Frontal cortex (tissue), 4 donors: ENCODE results near the gene EXOSC10. TPM values are rescaled to one million over a fixed set of nuclear protein-coding genes. Genes with fewer than 3 reads are reported as not detected.
A peak's percentile ranks its signal among the peaks of the same experiment; 100 is the strongest.
"Not testable (repeated sequence)": the region's sequence is repeated elsewhere in the genome, so short reads cannot be mapped to it uniquely, and the experiment has no call there.

Experiments
- DNase-seq, 2 donors: peaks; one replicate each; pipeline ENCODE4 v3.0.0; 2012; ENCODE audit warnings: low spot score in 2 of 2
- FAIRE-seq: peaks from 2 replicates; lab custom pipeline; 2012; peaks lifted over from hg19 to GRCh38; lab: Jason Lieb, UNC
- total RNA-seq: library from RNA; depleted of rRNA; stranded (reverse); fragments of >200 nt; gene quantifications from one replicate; pipeline ENCODE4 v1.2.3, GENCODE V29; 2014
- donor health status: control.
- donor health status: control.
- donor health status: control.

Gene EXOSC10
- total RNA-seq, 1 donor from 2014 or later = 40.4 TPM

DNA sequence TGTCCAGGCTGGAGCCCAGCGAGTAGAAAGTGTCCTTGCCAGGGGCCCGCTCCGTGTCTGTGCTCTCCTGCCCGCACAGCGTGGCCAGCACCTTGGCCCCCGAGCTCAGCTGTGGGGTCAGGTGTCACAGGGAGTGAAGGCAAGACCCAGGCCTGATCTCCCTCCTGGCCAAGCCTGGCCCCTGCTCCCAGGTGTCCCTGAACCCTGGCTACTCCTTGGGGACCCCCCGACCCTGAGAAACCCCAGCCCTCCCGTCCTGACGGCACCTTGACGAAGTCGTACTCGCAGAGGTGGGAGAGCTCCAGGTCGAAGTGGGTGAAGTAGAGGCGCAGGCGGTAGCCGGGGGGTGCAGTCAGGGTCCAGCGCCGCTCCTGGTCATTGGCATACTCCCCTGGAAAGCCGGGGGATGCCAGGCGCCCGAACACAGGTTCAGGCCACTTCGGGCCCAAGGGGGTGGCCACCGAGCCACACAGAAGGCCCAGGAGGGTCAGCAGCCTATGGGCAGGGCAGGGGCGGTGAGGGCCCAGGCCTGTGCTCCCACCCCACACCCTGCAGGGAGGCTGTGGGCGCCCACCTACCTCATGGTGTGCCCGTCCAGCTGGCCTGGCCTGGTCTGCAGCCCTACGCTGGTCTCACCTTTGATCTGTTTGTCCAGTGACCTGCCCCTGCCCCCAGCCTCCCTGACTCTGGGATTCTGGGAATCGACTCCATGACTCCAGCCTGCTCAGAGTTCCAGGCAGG is 52.9 kb downstream of the EXOSC10 start, which contains the start of gene MASP2:
Gene MASP2 (minus strand): TSS at position 615 of the 741 bp plus-strand sequence. CDS start 32 bp downstream, at position 583.
- FAIRE-seq = no peak
- DNase-seq = no peak

DNA sequence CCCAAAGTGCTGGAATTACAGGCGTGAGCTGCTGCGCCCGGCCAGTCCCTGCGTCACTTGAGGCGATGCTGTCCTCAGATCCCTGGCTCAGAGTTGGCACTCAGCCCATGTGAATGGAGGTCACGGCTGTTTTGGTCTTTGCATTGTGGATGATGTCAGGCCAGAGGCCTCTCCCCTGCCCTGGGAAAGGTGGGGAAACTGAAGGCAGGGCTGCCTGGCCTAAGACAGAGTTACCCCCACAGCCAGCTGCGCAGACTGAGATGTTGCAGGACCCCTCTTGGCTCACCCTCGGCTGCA is 53.5 kb downstream of the EXOSC10 start:
- DNase-seq (no peak), FAIRE-seq (no peak)

DNA sequence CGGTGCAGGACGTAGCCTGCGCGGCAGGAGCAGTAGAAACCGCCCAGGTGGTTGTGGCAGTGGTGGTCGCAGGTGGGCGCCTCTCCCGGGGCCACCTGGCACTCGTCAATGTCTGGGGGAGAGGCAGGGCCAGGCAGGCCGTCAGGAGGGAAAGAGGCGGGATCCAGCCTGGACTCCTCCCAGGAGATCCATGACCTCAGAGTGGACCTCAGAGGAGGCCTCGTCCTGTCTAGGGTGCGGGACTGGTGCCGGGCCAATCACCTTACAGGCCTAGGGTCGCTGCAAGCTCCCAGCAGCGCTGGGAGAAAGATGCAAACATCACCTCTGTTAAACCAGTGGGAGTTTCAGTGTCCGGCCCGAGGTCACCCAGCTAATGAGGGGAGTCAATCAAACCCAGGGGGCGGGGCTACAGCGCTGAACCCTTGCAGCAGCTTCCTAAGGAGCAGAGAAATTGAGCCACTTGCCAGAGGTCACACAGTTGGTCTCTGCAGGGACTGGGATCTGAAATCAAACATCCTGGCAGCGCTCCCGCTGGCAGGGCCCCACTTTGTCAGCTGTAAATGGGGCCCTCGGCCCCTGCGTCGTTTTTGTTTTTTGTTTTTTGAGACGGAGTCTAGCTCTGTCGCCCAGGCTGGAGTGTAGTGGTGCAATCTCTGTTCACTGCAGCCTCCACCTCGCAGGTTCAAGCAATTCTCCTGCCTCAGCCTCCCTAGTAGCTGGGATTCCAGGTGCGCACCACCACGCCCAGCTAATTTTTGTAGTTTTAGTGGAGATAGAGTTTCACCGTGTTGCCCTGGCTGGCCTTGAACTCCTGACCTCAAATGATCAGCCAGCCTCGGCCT is 54.0 kb downstream of the EXOSC10 start:
- no peak for DNase-seq
- no peak for FAIRE-seq

DNA sequence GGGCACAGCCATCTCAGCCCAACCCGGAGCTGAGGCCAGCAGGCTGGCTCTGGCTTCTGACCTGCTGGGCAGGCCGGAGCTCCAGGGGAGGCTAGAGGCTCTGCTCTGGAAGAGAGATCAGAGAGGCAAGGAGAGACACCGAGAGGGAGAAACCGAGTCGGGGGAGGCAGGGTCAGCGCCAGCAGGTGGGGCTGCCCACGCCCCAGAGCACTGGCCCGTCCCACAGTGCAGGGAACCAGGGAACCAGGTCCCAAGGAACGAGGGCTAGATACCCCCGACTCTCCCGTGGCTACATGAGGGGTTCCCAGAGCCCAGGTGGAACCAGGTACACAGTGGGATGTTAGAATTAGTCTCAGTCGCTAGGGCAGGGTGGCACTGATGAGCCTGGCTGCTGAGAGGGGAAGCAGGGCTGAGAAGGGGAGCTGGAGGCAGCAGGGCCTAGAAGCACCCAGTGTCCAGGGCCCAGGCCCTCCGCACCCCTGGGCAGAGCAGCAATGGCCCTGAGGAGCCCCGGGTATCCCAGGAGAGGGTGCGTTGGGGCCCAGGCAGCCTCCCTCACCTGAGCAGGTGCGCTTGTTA is 54.7 kb downstream of the EXOSC10 start:
- DNase-seq (no peak), FAIRE-seq (no peak)

DNA sequence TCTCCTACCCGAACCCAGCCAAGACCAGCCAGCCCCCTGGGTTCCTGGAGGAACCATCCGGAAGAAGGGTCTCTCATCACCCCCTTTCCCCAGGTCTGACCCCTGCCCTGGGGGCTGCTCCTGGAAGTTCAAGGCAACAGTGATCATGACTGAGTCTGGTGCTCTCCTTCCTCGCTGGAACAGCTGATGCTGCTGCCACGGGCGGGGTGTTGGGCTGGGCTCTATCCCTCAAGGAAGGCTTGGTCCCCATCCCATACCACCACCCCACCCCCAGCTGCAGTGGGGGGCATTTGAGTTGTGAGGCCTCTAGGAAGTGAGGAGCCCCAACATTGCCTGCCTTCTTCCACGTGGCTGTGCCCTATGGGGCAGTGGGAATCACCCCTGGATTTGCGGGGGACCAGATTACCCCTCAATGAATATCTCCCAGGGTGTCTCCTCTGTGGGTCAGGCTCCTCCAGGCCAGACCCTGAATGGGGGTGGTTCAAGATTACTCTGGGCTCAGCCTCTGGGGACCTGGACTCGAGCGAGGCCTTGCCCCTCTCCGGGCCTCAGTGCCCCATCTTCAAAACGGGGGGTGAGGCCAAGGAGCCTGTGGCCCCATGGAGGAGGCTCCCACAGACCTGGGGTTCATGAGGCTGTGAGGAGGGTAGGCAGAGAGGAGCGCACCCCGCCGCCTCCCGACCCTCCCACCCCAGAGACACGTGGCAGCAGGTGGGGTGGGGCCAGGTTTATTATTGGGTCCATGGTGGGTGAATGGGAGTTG is 55.4 kb downstream of the EXOSC10 start:
- FAIRE-seq (no peak), DNase-seq (no peak)

DNA sequence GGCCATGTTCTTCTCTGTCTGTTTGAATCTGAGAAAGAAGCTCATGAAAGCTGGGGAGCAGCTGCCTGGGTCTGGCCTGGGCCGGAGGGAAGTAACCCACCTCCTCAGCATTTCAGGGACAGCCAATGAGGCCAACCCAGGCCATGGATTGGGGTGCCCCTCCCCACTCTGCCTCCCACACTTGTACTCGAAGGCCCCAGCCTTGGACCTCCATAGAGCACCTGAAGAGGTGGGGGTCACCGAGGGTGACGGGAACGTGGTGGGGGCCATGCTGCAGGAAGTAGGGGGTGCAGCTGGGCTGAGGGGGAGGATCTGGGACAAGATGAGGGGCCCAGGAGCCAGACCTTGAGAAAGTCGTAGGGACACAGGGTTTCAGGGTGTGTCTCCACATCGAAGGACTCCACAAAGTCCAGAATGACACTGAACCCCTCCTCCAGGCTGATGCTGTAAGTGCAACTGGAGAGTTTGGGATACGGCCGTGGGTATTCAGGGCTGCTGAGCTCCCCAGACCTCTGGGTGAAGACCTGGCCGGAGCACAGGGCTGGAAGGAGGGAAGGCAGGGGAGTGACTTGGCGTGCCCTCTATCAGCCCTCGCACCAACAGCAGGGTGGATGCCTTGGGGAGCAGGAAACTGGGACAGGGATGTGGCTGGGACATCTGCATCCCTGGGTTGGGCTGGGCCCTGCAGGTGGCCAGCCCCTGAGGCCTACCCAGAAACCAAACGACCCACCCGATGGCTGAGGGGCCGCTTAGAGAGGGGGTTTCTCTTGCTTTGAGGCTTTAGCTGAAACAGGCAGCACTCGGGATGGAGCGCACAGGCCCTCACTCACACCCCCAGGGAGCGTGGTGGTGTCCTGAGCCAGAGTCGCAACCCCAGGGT is 56.4 kb downstream of the EXOSC10 start:
- DNase-seq (no peak), FAIRE-seq (no peak)

DNA sequence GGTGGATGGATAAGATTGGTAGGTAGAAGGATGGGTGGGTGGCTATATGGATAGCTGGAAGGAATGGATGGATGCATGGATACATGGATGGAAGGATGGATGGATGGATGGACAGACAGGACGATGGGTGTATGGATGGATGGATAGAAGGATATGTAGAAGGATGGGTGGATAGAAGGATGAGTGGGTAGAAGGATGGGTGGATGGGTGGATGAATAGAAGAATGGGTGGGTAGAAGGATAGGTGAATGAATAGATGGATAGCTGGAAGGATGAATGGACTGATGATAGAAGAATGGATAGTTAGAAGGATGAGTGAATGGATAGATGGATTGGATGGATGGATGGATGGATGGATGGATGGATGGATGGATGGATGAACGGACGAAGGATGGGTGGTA is 57.6 kb downstream of the EXOSC10 start:
- FAIRE-seq = no peak
- DNase-seq = no peak

DNA sequence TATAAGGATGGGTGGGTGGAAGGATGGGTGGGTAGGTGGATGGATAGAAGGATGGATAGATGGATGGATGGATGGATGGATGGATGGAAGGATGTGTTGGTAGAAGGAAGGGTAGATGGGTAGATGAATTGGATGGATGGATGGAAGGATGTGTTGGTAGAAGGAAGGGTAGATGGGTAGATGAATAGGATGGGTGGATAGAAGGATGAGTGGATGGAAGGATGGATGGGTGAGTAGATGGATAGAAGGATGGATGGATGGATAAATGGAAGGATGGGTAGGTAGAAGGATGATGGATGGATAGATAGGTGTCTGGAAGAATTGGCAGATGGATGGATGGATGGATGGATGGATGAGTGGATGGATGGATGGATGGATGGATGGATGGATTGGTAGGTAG is 58.6 kb downstream of the EXOSC10 start:
- no peak for FAIRE-seq
- DNase-seq = no peak

DNA sequence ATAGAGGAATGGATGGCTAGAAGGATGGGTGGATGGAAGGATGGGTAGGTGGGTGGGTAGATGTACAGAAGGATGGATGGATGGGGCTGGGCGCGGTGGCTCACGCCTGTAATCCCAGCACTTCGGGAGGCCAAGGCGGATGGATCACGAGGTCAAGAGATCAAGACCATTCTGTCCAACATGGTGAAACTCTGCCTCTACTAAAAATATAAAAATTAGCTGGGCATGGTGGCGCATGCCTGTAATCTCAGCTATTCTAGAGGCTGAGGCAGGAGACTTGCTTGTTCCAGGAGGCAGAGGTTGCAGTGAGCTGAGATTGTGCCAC is 59.6 kb downstream of the EXOSC10 start:
- not testable (repeated sequence) for DNase-seq, FAIRE-seq

DNA sequence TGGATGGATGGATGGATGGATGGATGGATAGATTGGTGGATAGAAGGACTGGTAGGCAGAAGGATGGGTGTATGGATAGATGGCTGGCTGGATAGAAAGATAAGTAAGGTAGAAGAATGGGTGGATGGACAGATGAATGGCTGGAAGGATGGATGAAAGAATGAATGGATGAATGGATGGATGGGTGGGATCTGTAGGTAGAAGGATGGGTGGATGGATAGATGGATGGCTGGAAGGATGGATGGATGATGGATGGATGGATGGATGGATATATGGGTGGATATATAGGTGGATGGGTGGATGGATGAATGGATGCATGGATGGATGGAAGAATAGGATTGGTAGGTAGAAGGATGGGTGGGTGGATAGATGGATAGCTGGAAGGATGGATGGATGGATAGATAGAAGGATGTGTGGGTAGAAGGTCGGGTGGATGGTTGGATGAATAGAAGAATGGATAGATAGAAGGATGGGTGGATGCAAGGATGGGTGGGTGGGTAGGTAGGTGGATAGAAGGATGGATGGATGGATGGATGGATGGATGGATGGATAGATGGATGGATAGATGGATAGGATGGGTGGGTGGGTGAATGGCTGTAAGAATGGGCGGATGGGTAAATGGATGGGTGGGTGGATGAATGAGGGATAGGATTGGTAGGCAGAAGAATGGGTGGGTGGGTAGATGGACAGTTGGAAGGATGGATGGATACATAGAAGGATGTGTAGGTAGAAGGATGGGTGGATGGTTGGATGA is 60.1 kb downstream of the EXOSC10 start:
- DNase-seq = no peak

DNA sequence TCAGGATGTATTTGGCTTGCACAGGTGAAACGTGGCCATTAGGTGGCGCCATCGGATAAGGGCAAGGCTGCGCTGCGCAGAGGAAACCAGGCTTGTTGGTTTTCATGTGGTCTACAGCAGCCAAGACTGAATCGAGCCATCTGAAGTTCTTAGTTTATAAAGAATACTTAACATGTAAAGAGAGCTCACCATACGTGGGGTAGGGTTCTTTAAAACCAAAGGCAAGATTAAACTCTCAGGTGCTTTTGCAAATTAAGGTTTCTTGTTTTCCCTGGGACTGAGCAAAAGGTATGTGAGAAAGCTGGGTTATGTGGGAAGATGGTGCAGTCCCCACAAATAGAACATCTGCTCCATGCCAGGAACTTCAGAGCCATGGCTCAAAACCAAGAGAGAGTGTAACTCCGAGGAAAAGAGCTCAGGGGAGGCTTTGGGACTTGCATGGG is 61.9 kb downstream of the EXOSC10 start:
- DNase-seq (peak; percentile 71 to 86), FAIRE-seq (peak; percentile 82)

More for the DNA sequence above, 60.1 kb downstream of the EXOSC10 start:
- FAIRE-seq = no peak

DNA sequence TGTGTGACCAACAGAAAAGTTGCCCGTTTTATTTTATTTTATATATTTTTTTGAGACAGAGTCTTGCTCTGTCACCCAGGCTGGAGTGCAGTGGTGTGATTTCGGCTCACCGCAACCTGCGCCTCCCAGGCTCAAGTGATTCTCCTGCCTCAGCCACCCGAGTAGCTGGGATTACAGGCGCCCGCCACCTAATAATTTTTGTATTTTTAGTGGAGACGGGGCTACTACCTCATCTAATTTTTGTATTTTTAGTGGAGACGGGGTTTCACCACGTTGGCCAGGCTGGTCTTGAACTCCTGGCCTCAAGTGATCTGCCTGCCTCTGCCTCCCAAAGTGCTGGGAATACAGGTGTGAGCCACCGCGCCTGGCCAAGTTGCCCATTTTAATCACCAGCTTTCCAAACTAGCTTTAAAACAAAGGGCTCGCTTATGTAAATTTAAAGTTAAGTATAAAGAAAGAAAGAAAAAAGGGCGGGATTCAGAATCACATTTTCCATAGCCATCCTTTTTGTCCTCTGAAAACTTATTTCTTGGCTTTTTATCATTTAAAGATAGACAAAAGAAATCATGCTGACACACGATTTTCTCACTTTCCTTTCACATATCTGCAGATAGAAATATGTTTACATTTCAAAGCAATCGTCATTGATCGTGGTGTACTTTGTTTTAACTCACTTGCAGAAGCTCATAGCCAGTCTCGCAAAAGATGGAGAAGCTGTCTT is 62.5 kb downstream of the EXOSC10 start:
- FAIRE-seq, DNase-seq: not testable (repeated sequence)

DNA sequence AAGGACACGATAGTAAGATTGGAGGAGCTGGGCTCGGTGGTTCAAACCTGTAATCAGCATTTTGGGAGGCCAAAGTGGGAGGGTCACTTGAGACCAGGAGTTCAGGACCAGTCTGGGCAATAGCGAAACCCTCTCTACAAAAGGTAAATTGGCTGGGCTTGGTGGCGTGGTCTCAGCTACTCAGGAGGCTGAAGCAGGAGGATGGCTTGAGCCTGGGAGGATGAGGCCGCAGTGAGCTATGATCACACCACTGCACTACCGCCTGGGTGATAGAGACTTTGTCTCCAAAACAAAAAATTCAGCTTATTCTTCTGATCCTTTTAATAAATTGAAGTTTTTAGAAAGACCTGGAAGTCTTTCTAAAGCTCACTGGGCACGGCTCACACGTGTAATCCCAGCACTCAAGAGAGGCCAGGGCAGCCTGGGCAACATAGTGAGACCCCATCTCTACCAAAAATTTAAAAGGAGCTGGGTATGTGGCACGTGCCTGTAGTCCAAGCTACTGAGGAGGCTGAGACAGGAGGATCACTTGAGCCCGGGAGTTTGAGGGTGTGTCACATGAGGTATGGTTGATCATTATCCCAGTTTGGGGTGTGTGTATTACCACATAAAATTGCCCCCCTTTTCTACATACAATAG is 67.9 kb downstream of the EXOSC10 start:
- no peak for FAIRE-seq

DNA sequence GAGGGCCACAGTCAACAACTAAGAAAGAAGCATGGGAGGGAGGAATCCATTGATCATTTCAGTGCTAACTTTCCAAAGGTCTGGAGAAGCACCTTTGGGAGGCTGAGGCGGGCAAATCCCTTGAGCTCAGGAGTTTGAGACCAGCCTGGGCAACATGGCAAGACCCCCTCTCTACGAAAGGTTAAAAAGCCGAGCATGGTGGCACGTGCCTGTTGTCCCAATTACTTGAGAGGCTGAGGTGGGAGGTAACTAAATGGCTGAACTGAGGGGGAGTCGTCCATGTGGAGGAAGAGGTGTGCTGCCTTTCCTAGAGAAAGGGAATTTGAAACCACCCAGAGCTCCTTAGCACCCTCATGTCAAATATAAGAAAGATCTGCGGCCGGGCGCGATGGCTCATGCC is 68.8 kb downstream of the EXOSC10 start:
- no peak for DNase-seq
- no peak for FAIRE-seq

More for the DNA sequence above, 67.9 kb downstream of the EXOSC10 start:
- no peak for DNase-seq

DNA sequence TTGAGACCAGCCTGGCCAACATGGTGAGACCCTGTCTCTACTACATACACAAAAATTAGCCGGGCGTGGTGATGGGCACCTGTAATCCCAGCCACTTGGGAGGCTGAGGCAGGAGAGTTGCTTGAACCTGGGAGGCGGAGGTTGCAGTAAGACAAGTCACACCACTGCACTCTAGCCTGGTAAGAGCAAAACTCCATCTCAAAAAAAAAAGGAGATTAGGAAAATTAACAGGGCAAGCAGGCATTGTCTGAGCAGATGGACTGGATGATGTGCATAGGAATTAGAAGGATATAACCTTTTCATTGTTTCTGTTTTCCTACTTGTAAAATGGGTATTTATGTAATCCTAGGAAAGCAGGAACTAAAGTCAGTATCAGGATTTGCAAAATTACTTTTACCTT is 71.7 kb downstream of the EXOSC10 start:
- DNase-seq = no peak
- no peak for FAIRE-seq

DNA sequence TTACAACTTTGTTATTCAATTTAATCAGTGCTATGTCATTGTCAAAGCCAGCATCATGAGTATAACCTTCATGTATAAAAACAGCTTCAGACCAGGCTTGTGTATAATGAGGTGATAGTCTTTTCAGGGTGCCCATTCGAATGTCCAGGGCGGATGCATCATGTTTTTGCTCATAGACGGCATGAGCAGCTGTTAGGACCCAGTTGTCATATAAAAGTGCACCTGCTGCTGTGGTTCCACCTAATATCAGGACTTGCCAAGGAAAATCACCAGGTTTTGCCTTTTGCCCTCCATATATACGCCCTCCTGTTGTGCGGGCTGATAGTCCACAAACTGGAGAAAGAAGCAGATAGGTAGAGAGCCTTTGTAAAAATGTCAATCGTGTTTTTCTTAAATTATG is 72.4 kb downstream of the EXOSC10 start:
- DNase-seq (no peak), FAIRE-seq (no peak)

DNA sequence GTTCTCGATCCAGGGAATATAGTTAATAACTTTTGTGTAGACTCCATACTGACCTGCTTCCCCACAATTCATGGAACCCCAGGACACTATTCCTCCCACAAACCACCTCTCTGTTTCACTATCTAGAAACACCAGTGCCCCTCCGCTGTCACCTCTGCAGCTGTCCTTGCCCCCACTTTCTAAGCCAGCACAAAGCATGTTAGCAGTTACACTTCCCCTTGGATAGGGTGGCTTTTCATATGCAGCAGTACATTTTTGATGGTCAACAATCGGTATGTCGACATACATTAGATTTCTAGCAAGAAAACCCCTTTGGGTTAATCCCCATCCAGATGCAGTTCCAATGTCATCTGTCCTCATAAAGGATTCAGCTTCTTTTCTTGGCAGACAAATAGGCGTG is 72.8 kb downstream of the EXOSC10 start:
- no peak for FAIRE-seq
- DNase-seq = no peak
